MCF 10A (cell line): ENCODE results near the gene MAP1LC3A. TPM values are rescaled to one million over a fixed set of nuclear protein-coding genes. Genes with fewer than 3 reads are reported as not detected.

Experiments
- BruUV-seq: library from RNA; stranded (reverse); fragments of 400-500 nt; replicated peaks from 2 replicates; lab custom pipeline; 2021; lab: Mats Ljungman, UMichigan
- CTCF ChIA-PET: fragments of 300-600 bp; sonication (Branson Sonifier 250); formaldehyde crosslinking; extraction: SDS; loops from one replicate; lab custom pipeline; 2021; ENCODE audit warnings: antibody characterized with exemption, inconsistent platforms; lab: Yijun Ruan, JAX
- POLR2A ChIA-PET: fragments of 300-600, 350-650 bp; sonication (Branson Sonifier 250); formaldehyde crosslinking; extraction: SDS; loops from one replicate; lab custom pipeline; 2020; ENCODE audit warnings: antibody characterized with exemption, inconsistent platforms; lab: Yijun Ruan, JAX
- DNase-seq: peaks from one replicate; pipeline ENCODE4 v3.0.0-alpha.2; 2018; ENCODE audit not compliant: unreplicated experiment
- H3K27ac Mint-ChIP-seq: one replicate; pipeline ENCODE4 v1.8.0; 2022; ENCODE audit warnings: mild to moderate bottlenecking, low read depth, mixed read lengths; ENCODE audit not compliant: unreplicated experiment
- H3K27me3 Mint-ChIP-seq: one replicate; pipeline ENCODE4 v1.8.0; 2022; ENCODE audit warnings: mixed read lengths; ENCODE audit not compliant: insufficient read depth, unreplicated experiment
- H3K36me3 Mint-ChIP-seq: one replicate; pipeline ENCODE4 v1.8.0; 2022; ENCODE audit warnings: mild to moderate bottlenecking, moderate library complexity, mixed read lengths; ENCODE audit not compliant: insufficient read depth, unreplicated experiment
- H3K4me1 Mint-ChIP-seq: one replicate; pipeline ENCODE4 v1.8.0; 2022; ENCODE audit warnings: mixed read lengths; ENCODE audit not compliant: insufficient read depth, unreplicated experiment
- H3K4me3 Mint-ChIP-seq: one replicate; pipeline ENCODE4 v1.8.0; 2022; ENCODE audit warnings: mild to moderate bottlenecking, moderate library complexity, mixed read lengths; ENCODE audit not compliant: unreplicated experiment
- H3K9me3 Mint-ChIP-seq: one replicate; pipeline ENCODE4 v1.8.0; 2022; ENCODE audit warnings: mixed read lengths; ENCODE audit not compliant: unreplicated experiment
- intact Hi-C: fragments of 100-400 bp; cut with micrococcal nuclease; formaldehyde crosslinking; loops from 2 replicates; pipeline ENCODE4 v1.14.1; 2022
- total RNA-seq: library from RNA; stranded (reverse); gene quantifications from 2 replicates; pipeline ENCODE4 v1.2.3, GENCODE V29; 2022
- TF ChIP-seq, protein P1 (sequence below): fragments of 200-600 bp; IDR thresholded peaks from one replicate; pipeline ENCODE4 v1.8.0; 2022; ENCODE audit warnings: antibody characterized with exemption, mild to moderate bottlenecking; ENCODE audit not compliant: unreplicated experiment

MAP1LC3A gene
- total RNA-seq, 1 experiment from 2014 or later, result 10.5 TPM

DNA sequence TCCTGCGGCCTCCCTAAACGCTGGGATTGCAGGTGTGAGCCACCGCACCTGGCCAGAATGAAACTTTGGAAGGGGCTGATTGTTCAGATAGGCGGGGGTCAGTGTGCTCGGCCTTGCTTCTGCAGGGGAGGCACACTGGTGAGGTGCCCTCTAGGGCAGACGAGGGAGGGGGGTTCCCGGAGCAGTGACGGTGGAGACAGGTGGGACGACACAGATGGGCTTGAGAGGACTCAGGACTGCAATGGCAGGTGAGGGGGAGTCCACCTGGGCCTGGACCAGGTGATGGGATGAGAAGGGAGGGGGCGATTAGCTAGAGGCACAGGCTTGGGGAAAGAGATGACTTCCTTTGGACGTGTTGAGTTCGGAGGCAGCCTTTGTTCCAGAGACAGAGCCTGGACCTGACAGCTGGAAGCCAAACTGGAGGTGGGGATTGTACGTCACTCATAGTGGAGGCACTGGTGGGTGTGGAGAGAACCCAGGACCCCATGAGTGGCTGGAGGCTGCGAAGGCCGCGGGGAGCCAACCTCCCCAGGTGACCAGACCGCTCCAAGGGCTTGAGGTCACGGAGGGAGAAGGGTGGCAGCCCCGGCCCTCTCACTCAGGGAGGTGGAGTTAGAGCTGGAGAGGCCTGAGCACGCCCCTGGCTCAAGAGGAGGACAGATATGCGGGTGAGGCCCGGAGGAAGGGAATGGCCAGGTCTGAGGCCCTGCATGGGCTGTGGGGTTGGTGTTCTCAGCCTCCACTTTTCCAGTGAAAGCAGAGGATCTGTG, 10.5 kb upstream of the MAP1LC3A start:
- BruUV-seq, result no TSS peak
- no peak overlapping the region for H3K27ac Mint-ChIP-seq

GRCh38 chr20:34549291-34549928, 9.1 kb upstream of the MAP1LC3A start:
- H3K36me3 Mint-ChIP-seq, result no peaks in the 10 kb centered on the region
- BruUV-seq, result no TSS peak
- POLR2A ChIA-PET, result no interaction called here
- no peak overlapping the region for H3K27ac Mint-ChIP-seq
- TF ChIP-seq, protein P1, sequence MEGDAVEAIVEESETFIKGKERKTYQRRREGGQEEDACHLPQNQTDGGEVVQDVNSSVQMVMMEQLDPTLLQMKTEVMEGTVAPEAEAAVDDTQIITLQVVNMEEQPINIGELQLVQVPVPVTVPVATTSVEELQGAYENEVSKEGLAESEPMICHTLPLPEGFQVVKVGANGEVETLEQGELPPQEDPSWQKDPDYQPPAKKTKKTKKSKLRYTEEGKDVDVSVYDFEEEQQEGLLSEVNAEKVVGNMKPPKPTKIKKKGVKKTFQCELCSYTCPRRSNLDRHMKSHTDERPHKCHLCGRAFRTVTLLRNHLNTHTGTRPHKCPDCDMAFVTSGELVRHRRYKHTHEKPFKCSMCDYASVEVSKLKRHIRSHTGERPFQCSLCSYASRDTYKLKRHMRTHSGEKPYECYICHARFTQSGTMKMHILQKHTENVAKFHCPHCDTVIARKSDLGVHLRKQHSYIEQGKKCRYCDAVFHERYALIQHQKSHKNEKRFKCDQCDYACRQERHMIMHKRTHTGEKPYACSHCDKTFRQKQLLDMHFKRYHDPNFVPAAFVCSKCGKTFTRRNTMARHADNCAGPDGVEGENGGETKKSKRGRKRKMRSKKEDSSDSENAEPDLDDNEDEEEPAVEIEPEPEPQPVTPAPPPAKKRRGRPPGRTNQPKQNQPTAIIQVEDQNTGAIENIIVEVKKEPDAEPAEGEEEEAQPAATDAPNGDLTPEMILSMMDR, result no peak
- no peak overlapping the region for H3K4me3 Mint-ChIP-seq
- no peak for DNase-seq
- H3K4me1 Mint-ChIP-seq, result peaks cover 11% of the 10 kb centered on the region
- H3K9me3 Mint-ChIP-seq, result no peaks in the 10 kb centered on the region
- no peaks in the 10 kb centered on the region for H3K27me3 Mint-ChIP-seq
- CTCF ChIA-PET, result interaction anchor here (3.2 kb wide), 1 partner anchor 10 kb away, joined by 16 read pairs; no protein-coding TSS in a partner anchor
- intact Hi-C loops, result no loop called here

More for the DNA sequence above, 10.5 kb upstream of the MAP1LC3A start:
- H3K36me3 Mint-ChIP-seq, result peaks cover under 1% of the 10 kb centered on the region
- no peaks in the 10 kb centered on the region for H3K27me3 Mint-ChIP-seq
- POLR2A ChIA-PET, result interaction anchor here (0.7 kb wide), 1 partner anchor 14 kb away, joined by 3 read pairs; no protein-coding TSS in a partner anchor
- CTCF ChIA-PET, result interaction anchor here (0.5 to 3.2 kb wide), 2 partner anchors 8 to 9 kb away, joined by 4 to 16 read pairs; no protein-coding TSS in a partner anchor
- intact Hi-C loops, result no loop called here
- no peaks in the 10 kb centered on the region for H3K9me3 Mint-ChIP-seq
- DNase-seq, result no peak
- H3K4me3 Mint-ChIP-seq, result no peak overlapping the region
- TF ChIP-seq, protein P1, result no peak
- H3K4me1 Mint-ChIP-seq, result peaks cover 6% of the 10 kb centered on the region

DNA sequence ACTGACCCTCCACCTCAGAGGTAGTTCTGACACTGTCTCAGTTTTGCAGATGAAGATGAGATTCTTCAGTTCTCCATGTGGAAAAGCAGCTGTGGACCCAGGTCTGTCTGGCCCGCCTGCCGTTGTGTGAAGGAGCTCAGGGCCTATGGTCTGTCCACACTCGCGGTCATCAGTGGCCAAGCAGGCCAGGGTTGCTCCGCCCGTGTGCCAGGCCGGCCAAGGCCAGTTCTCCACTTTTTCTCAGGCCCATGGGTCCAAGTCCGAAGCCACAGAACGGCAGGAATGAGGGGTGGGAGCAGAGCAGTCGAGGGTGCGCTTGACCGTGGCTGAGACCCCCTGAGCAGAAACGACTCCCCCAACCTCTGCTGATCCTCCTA, 8.6 kb upstream of the MAP1LC3A start:
- no peak overlapping the region for H3K4me3 Mint-ChIP-seq
- CTCF ChIA-PET, result interaction anchor here (3.2 kb wide), 1 partner anchor 11 kb away, joined by 16 read pairs; no protein-coding TSS in a partner anchor
- no TSS peak for BruUV-seq

DNA sequence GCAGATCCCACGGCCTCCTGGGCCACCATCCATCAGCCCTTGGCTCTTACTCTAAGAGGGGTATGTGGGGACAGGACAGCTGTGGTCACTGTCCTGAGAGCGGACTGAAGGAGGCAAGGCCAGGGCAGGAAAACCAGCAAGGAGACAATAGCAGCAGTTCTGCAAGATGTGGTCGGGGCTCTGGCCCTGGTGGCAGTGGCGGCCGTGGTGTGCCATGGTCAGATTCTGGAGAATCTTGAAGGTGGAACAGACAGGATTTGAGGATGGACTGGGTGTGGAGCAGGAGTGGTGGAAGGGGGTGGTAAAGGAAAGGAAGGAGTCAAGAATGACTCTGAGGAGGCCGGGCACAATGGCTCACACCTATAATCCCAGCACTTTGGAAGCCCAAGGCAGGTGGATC, 5.9 kb upstream of the MAP1LC3A start:
- Mint-ChIP-seq H3K36me3 (no peaks in the 10 kb centered on the region), H3K4me1 (peaks cover 14% of the 10 kb centered on the region), H3K27ac (no peak overlapping the region), H3K27me3 (no peaks in the 10 kb centered on the region), H3K9me3 (no peaks in the 10 kb centered on the region), H3K4me3 (no peak overlapping the region)
- no peak for DNase-seq
- no TSS peak for BruUV-seq
- TF ChIP-seq, protein P1, result no peak
- intact Hi-C loops, result no loop called here
- CTCF ChIA-PET, result interaction anchor here (0.6 to 1.2 kb wide), 2 partner anchors 151 to 214 kb away, joined by 3 read pairs; no protein-coding TSS in a partner anchor
- POLR2A ChIA-PET, result no interaction called here

More for the DNA sequence above, 8.6 kb upstream of the MAP1LC3A start:
- H3K9me3 Mint-ChIP-seq, result no peaks in the 10 kb centered on the region
- TF ChIP-seq, protein P1, result no peak
- H3K27ac Mint-ChIP-seq, result no peak overlapping the region
- H3K4me1 Mint-ChIP-seq, result peaks cover 11% of the 10 kb centered on the region
- no peaks in the 10 kb centered on the region for H3K27me3 Mint-ChIP-seq
- no peaks in the 10 kb centered on the region for H3K36me3 Mint-ChIP-seq
- POLR2A ChIA-PET, result no interaction called here
- intact Hi-C loops, result no loop called here
- DNase-seq, result no peak
